Fibroblast of villous mesenchyme (primary cell): ENCODE measurements around the gene SLC1A6. TPM values are rescaled to one million over a fixed set of nuclear protein-coding genes. Genes with fewer than 3 reads are reported as not detected.

ENCODE experiments used
- DNase-seq: peaks from one replicate; pipeline ENCODE4 v3.0.0-alpha.2; 2010; ENCODE audit warnings: low read depth
- H3K4me3 ChIP-seq: 2 replicates; pipeline ENCODE4 v1.5.1; 2011; ENCODE audit warnings: low read depth, mild to moderate bottlenecking, low read length
- total RNA-seq: library from RNA; depleted of rRNA; stranded (reverse); fragments of >200 nt; gene quantifications from 2 replicates; pipeline ENCODE4 v1.2.3, GENCODE V29; 2012
- TF ChIP-seq, protein P1 (sequence below): IDR thresholded peaks from 2 replicates; pipeline ENCODE4 v1.5.1; 2012; ENCODE audit warnings: low read depth, mild to moderate bottlenecking, low read length; ENCODE audit not compliant: insufficient read depth

The SLC1A6 gene
- total RNA-seq, 1 donor = not detected

DNA sequence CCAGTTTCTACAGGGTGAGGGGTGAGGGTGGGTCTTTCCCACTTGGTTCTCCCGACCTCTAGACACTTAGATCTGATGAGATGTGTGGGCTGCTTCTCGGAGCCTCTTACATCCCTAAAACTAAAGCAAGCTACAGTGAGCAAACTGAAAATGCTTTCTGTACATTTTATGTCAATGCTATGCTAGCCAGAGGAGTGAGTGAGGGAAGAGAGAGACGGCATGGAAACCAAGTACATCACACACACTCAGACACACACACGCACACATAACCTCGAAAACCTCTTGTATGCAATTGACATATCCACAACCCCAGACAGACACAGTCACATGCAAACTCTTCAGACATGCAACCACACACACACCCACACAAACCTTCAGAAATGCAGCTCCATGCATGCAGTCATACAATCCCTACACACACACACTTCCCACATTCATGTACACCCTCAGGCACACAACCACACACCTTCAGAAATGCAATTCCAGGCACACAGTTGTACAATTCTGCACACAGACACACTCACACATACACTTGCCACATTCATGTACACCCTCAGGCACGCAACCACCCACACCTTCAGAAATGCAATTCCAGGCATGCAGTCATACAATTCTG, 1.4 kb downstream of the SLC1A6 start:
- TF ChIP-seq, protein P1, sequence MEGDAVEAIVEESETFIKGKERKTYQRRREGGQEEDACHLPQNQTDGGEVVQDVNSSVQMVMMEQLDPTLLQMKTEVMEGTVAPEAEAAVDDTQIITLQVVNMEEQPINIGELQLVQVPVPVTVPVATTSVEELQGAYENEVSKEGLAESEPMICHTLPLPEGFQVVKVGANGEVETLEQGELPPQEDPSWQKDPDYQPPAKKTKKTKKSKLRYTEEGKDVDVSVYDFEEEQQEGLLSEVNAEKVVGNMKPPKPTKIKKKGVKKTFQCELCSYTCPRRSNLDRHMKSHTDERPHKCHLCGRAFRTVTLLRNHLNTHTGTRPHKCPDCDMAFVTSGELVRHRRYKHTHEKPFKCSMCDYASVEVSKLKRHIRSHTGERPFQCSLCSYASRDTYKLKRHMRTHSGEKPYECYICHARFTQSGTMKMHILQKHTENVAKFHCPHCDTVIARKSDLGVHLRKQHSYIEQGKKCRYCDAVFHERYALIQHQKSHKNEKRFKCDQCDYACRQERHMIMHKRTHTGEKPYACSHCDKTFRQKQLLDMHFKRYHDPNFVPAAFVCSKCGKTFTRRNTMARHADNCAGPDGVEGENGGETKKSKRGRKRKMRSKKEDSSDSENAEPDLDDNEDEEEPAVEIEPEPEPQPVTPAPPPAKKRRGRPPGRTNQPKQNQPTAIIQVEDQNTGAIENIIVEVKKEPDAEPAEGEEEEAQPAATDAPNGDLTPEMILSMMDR = no peak
- H3K4me3 ChIP-seq = no peak overlapping the region
- no peak for DNase-seq

DNA sequence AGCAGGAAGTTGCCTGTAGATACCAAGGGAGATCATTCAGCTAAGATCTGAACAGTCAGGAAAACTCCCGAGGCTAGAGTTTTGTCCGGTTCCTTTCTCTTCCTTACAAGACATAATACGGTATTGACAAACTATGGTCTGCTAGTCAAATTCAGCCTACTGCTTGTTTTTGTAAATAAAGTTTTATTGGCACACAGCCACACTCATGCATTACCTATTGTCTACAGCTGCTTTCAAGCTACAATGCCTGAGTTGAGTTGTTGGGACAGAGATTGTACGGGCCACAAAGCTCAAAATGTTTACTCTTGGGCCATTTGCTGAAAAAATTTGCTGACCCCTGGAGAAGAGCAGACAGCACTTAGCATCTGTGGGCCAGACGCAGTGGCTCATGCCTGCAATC, 2.5 kb downstream of the SLC1A6 start:
- no peak overlapping the region for H3K4me3 ChIP-seq
- TF ChIP-seq, protein P1 = no peak
- DNase-seq = no peak

DNA sequence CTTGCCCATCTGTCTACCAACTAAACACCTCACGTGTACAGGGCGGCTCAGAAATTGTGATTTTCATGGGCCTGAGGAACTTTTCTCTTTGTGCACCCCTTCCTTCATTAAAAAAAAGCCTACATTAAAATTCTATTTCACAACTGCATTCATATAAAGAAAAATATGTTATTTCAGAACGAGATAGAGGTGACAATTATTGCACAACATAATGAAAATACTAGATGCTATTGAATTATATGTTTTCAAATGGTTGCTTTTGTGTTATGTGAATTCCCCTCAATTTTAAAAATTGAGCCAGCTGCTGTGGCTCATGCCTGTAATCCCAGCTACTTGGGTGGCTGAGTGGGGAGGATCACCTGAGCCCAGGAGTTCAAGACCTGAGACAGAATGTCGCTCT, 5.2 kb downstream of the SLC1A6 start:
- TF ChIP-seq, protein P1 = no peak
- no peak overlapping the region for H3K4me3 ChIP-seq
- no peak for DNase-seq

DNA sequence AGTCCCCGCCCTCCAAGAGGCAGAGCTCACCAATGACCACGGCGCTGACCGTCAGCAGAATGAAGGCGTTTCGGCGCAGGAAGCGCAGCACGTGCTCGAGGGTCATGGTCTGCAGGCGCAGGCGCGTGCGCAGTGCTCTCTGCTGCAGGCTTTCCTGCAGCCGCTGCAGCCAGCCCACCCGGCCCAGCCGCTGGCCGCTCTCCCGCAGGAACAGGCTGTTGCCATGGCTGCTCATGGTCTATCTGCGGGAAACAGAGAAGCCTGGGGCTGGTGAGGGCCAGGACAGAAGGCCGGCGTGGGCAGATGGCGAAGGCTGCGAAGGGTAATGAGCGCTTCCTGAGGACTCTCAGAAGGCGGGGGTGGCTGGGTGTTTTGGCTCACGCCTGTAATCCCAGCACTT, 7.0 kb downstream of the SLC1A6 start:
- no peak for DNase-seq
- no peak overlapping the region for H3K4me3 ChIP-seq
- TF ChIP-seq, protein P1 = no peak

DNA sequence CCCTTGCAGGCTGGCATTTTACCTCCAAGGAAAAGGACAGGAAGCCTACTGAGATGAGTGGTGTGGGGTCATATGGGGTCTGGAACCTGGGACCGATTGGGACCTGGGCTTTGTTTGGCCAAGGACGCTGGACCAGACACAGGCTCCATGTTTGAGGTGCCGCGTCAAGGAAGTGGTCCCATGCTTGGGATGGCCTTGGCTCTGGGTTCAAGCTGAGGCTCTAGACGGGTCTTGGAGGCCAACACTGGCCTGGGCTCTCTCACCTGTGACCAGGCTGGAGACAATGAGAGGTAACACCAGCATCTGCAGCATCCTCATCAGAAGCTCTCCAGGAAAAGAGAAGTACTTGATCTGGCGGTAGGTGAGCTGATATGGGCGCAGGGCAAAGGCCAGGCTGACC, 8.2 kb downstream of the SLC1A6 start:
- no peak for DNase-seq
- H3K4me3 ChIP-seq = no peak overlapping the region
- TF ChIP-seq, protein P1 = no peak

DNA sequence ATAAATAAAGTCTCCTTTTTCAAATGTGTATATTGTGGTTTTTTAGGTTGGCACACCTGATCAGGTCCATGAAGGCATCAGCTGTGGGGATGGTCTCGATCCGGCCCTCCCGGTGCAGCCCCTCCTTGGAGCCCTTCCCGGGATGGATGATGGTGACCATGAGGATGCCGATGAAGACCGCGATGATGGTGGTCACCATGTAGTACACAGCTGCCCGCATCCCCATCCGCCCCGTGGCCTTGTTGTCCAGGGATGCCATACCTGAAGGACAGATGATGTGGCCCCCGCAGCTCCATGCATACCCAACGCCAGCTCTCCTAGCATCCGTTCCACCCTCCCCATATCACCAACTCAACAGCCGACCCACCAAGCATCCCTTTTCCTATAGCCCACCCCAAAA, 11.4 kb downstream of the SLC1A6 start:
- no peak overlapping the region for H3K4me3 ChIP-seq
- TF ChIP-seq, protein P1 = no peak
- no peak for DNase-seq

DNA sequence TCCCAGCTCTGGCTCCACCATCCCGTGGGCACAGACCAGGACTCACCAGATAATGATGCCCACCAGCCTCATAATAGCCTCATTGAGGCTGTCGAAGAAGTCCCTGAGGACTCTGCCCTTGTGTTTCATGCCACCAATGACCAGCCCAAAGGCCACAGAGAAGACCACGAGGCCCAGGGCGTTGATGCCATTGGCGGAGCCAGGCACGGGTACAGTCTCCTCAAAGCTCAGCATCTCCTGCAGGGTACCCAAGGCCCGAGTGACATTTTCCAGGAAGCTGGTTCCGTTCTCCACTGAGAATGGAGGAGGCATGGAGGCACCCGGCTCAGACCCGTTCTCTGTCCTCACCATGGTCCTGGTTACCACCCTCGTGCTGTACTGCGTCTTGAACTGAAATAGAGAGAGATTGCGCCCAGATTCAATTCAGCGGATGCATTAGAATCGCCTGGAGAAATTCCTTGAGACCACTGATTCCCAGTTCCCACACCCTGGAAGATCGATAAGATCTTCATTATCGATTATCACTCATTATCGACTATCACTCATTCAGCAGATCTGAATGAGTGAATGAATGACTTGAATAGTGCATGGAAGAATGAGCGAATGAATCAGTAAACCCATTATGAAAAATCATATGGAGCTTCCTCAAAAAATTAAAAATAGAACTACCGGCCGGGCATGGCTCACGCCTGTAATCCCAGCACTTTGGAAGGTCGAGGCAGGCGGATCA, 17.5 kb downstream of the SLC1A6 start:
- H3K4me3 ChIP-seq = no peak overlapping the region
- DNase-seq = no peak
- TF ChIP-seq, protein P1 = no peak
